NCI-H2227 (cell line): ENCODE data around the gene DUSP7.

ENCODE experiments used
- DNase-seq: peaks from one replicate; lab custom pipeline; 2025; ENCODE audit not compliant: unreplicated experiment; lab: John Stamatoyannopoulos, UW

Gene DUSP7

DNA sequence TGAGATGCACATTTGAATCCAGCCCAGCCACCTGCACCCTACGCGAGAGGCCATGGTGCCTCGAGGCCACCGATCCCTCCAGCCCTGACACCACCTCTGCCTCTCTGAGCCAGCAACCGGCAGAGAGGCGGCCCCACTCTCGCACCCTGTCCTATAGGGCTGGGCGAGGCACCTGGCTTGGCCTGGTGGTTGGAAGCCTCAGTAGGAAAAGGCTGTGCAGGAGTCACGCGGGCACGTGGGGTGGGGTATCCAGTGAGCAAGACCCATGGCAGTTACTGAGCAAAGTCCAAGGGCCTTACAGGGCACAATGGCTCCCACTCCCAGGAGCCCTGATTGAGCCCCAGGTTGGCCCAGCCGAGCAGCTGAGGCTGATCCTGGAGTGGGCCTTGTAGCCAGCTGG lies 12.4 kb upstream of the DUSP7 start:
- no peak for DNase-seq

GRCh38 chr3:52068055-52068571 lies 11.7 kb upstream of the DUSP7 start:
- DNase-seq: no peak

GRCh38 chr3:52067526-52067925 lies 11.2 kb upstream of the DUSP7 start:
- DNase-seq: no peak

- no peak for DNase-seq
Measured at GRCh38 chr3:52067046-52067445, 10.7 kb upstream of the DUSP7 start.

DNA sequence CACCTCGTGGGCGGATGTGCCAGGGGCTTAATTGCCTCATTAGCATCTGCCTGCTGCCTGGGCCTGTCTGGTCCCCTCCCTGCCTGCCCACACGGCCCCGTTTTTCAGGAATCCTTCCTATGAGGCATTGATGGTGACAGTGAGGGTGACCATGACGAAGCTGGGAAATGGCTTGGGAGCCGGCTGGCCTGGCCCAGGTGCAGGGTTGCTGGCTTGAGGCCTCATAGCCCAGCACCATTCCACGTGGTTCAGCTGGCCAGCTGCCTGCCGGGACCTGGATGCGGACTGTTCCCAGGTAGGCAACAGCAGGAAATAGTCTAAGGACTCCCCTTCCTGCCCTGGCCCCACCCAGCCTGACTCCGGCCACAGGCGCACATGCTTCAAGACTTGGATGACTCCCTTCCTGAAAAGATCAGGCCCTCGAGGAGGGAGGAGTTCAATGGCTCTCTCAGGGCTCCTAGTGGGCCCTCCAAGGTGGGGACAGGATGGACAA lies 8.9 kb upstream of the DUSP7 start:
- no peak for DNase-seq

DNA sequence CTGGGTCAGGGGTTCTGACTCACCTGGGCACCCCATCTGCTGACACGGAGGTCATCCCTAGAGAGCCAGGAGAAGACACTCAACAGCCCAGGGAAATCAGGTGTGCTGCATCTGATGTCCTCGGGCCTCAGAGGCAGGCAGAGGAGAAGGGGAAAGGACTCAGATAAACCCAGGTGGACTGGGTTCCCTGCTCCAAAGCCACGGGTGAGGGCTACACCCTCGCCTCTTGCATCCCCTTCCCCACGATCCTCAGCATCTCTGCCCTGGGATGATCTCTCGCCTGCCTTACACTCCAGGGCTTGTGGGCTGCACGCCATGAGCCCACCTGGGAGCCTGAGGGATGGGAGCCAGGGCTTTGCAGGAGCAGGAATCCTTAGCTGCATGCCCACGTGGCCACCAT lies 8.2 kb upstream of the DUSP7 start:
- no peak for DNase-seq

- no peak for DNase-seq
Measured at GRCh38 chr3:52063026-52063723, 6.8 kb upstream of the DUSP7 start.

DNA sequence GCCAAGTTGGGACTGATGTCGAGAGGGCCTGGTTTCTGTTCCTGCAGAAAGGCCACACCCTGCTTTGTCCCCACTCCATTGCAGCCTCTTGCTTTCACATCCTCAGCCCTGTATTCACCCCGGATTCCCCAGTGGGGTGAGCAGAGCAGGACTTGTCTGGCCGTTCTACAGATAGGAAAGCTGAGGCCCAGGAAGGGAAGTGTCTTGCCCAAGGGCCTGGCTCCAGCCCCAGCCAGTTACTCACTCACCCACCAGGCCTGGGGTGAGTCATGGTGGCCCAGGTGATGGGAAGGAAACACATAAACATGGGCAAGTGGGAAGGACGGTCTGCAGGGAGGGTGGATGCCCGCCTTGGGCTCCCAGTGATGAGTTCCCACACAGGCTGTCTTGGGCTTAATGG lies 6.1 kb upstream of the DUSP7 start:
- no peak for DNase-seq

DNA sequence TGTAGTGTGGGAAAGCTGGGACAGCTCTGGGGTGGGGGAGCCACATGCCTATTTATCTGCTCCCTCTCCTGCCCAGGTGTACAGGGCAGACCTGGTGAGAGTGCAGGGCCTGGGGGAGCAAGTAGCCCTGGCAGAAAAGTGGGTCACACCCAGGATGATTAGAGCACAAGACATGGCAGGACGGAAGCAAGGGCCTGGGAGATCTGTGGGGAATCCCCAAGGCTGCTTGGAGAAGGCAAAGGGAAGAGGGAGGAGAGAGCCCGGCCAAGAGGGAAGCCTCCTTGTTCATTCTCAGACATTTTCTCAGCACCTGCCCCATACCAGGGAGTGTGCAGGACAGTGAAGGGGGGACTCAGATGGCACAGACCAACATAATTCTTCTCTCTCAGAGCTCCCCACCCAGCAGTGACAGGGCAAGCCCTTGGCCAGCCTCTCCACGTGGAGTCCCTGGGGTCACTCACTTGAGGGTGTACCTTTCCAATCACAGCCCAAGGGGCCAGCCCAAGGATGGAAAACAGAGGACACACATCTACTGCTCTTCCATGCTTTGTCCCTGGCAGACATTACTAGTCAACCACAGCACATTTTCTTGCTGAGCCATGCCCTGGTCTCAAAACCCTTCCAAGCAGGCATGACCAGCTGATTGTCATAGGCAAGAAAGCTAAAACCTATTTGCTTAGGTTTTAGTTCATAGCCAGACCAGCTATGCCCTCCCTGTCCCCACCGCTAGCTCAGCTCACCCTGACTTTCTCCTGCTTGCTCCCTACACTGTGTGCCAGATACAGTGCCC lies 4.9 kb upstream of the DUSP7 start:
- no peak for DNase-seq

GRCh38 chr3:52059781-52060180 lies 3.4 kb upstream of the DUSP7 start:
- no peak for DNase-seq

- DNase-seq: no peak
Measured at GRCh38 chr3:52057812-52058495, 1.6 kb upstream of the DUSP7 start.

DNA sequence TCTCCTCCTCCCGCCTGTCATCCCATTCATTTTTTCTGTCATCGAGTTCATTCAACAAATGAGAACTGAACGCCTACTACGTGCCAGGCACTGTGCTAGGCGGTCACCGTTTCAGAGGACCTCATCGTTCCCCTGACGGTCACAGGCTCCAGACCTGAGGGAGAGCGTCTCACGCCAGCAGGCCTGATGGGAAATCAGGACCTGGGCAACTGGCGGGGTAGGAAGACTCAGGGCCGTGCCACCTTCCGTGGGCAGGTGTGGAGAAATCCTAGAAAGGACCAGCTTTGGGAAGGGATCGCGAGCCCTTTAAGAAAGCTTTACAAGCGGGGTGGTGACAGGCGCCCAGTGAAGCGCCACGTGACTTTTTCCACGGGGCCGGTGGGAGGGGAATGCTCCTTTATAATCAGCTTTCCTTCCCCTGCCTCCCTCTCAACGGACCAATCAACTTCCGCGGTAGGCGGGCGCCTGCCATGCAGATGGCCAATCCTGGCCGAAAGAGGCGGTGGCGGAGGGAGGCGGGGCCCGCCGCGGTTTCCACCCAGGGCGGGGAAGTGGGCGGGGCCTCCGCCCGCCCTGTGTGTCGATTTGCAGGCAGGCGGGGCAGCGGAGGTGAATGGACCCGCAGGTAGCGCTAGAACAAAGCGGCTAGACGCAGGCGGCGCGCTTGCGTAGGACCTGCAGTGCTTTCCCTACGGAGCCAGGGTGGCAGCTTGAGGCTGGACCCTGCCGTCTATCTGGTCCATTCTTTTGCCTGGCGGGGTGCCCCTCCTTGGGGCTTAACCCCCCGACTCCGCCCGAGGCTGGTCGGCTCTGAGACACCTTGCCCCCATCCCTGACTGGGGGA lies 819 bp upstream of the DUSP7 start:
- DNase-seq: peak; percentile 97

GRCh38 chr3:52055537-52056351 lies 627 bp downstream of the DUSP7 start:
- peak; percentile 41 for DNase-seq

DNA sequence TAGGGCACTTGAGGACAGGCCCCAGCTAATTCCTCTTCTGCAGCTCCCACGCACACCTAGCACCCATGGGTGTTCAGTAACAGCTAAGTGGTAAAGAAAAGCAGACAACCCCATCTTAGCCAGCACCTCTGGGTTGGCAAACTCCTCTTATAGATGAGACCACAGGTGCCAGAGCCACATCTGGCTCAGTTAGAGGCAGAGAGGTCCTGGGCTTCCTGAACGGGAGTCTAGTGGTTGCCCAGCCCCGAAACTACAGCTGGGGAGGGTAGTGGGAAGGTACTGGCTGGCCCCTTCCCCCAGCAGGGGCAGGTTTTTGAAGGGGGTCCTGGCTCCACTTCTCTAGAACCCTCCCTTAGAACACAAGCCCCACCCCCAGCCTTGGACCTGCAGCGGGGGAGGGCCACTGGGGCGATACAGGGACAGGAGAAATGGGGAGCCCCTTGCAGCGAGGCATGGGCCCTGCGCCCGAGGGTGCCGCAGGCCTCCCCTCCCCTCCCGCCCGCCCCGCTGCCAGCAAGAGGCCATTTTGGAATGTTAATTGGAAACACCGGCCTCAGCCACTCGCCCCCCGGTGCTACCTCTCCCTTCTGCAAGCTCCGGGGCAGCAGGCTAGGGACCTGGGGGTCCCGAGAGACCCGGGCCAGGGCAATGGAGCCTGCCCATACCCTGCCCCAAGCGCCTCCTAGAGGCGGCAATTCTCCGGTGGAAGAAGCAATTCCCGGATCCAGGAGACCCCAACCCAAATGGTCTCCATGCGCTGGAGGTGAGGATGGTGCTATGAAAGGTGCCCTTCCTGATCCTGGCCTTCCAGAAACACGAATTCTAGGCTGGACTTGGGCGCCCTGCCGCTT lies 1.5 kb downstream of the DUSP7 start:
- DNase-seq: peak; percentile 5

DNA sequence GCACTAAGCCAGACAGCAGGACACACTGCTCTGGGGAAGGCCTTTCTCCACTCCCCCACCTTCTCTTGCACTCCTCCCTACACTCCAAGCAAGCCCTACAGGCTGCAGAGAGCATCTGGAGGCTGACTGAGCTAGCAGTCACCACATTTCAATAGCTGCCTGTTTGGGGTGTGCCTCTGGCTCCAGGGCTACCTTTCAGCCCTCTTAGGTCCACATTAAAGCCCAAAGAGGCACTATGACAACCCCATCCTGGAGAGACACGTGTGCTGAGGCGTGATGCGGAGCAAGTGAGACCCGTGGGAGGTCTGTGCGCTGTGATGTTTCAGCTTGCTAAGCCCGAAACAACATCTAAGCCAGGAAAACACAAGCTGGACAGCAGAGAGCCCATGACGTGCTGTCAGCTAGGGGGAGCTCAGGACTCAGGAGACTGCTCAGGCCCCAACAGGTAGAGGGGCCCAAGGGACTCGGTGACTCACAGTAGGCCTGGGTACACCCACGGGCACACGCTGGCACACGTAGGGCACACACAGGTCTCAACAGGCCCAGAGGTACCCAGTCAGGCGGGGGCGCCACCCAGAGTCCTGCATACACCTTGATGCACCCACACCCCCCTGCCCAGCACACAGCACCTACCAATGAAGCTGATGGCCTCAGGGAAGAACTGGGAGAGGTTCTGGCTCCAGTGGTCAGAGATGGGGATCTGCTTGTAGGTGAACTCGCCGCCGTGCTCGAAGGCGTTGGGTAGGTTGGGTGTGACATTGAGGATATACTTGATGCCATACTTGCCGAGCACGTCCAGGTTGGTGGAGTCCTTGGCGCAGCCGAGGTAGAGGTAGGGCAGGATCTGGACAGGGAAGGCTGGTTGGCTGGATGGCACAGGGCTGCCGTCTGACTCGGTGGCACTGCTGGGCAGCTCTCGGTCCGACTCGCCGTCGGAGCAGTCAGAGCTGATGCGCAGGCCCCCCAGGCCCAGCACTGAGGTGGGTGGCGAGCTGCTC lies 2.8 kb downstream of the DUSP7 start:
- no peak for DNase-seq

- peak; percentile 27 for DNase-seq
Measured at GRCh38 chr3:52052831-52053306, 3.5 kb downstream of the DUSP7 start.

GRCh38 chr3:52051444-52051843 lies 4.9 kb downstream of the DUSP7 start:
- no peak for DNase-seq

DNA sequence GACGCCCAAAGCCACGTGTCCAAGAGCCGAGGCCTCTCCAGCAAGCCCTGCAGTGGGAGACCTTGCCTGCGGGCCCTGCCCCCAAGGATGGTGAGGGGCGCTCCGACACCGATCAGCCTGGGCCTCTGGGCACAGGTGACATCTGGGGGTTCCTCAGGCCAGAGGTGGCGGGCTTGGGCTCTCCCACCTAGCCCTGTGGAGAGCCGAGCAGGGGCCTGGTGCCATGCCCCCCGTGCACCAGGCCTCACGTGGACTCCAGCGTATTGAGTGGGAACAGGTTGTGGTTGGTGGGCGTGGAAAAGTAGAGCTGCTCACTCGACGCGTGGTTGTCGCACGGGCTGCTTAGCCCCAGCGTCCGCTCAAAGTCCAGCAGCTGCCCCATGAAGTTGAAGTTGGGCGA lies 5.8 kb downstream of the DUSP7 start:
- DNase-seq: no peak
